HepG2 (cell line): ENCODE results near the gene RBM8A. TPM values are rescaled to one million over a fixed set of nuclear protein-coding genes. Genes with fewer than 3 reads are reported as not detected.
A peak's percentile ranks its signal among the peaks of the same experiment; 100 is the strongest.

ENCODE experiments used
- BRD4 ChIP-seq: sonication (generic); formaldehyde crosslinking; IDR thresholded peaks from 2 replicates; pipeline ENCODE4 v1.4.0; 2020; ENCODE audit warnings: missing genetic modification reagents
- CREB1 ChIP-seq, 2 experiments: fragments of 450-650 bp in 1 of 2; IDR thresholded peaks; 2 replicates each; pipeline ENCODE4 v1.6.1; 2016 to 2017; ENCODE audit warnings: control low read depth in 1 of 2, mild to moderate bottlenecking in 1 of 2, missing compliant biosample characterization in 1 of 2, missing genetic modification characterization in 1 of 2
- FOXO1 ChIP-seq: sonication (generic); formaldehyde crosslinking; IDR thresholded peaks from 2 replicates; pipeline ENCODE4 v1.4.0; 2020; ENCODE audit warnings: missing genetic modification reagents
- GABPA ChIP-seq, 2 experiments: IDR thresholded peaks; 2 replicates each; pipeline ENCODE4 v1.6.1; 2011 to 2016; ENCODE audit warnings: low read depth in 2 of 2, low read length in 1 of 2, missing biosample characterization in 1 of 2, missing genetic modification characterization in 1 of 2
- HIVEP1 ChIP-seq: sonication (generic); formaldehyde crosslinking; IDR thresholded peaks from 2 replicates; pipeline ENCODE4 v1.4.0; 2020; ENCODE audit warnings: mild to moderate bottlenecking, missing genetic modification reagents
- HMGXB4 ChIP-seq, 2 experiments: sonication (generic) in 1 of 2; formaldehyde crosslinking in 1 of 2; IDR thresholded peaks; 2 replicates each; pipeline versions ENCODE4 v1.4.0 to v1.6.1; 2018 to 2020; ENCODE audit warnings: missing genetic modification reagents in 2 of 2, borderline replicate concordance in 1 of 2, low read depth in 1 of 2, mild to moderate bottlenecking in 1 of 2, missing biosample characterization in 1 of 2
- REST ChIP-seq, 2 experiments: IDR thresholded peaks; 2 replicates each; pipeline ENCODE4 v1.6.1; 2011 to 2012; ENCODE audit warnings: low read length in 2 of 2, borderline replicate concordance in 1 of 2, low read depth in 1 of 2, mild to moderate bottlenecking in 1 of 2, moderate library complexity in 1 of 2
- SNAPC2 ChIP-seq: sonication (generic); formaldehyde crosslinking; IDR thresholded peaks from 2 replicates; pipeline ENCODE4 v1.8.1; 2022; ENCODE audit warnings: mild to moderate bottlenecking, missing genetic modification reagents
- SOX5 ChIP-seq: IDR thresholded peaks from 2 replicates; pipeline ENCODE4 v1.6.1; 2016; ENCODE audit warnings: borderline replicate concordance
- SP1 ChIP-seq, 2 experiments: fragments of 450-650 bp in 1 of 2; sonication (generic) in 1 of 2; formaldehyde crosslinking in 1 of 2; IDR thresholded peaks; 2 replicates each; pipeline versions ENCODE4 v1.4.0 to v1.6.1; 2016 to 2020; ENCODE audit warnings: missing genetic modification reagents in 1 of 2
- TEF ChIP-seq: sonication (generic); formaldehyde crosslinking; IDR thresholded peaks from 2 replicates; pipeline ENCODE4 v1.5.0; 2020; ENCODE audit warnings: missing genetic modification reagents
- UBTF ChIP-seq: sonication (generic); formaldehyde crosslinking; IDR thresholded peaks from 2 replicates; pipeline ENCODE4 v1.4.0; 2020; ENCODE audit warnings: mild to moderate bottlenecking, missing genetic modification reagents
- ZNF329 ChIP-seq: sonication (generic); formaldehyde crosslinking; IDR thresholded peaks from 2 replicates; pipeline ENCODE4 v1.9.0; 2021; ENCODE audit warnings: low read depth, mild to moderate bottlenecking, missing genetic modification reagents
- ZNF570 ChIP-seq: sonication (generic); formaldehyde crosslinking; IDR thresholded peaks from 2 replicates; pipeline ENCODE4 v1.4.0; 2020; ENCODE audit warnings: mild to moderate bottlenecking, missing genetic modification reagents, borderline replicate concordance
- ZNF674 ChIP-seq: sonication (generic); formaldehyde crosslinking; IDR thresholded peaks from 2 replicates; pipeline ENCODE4 v1.5.0; 2020; ENCODE audit warnings: low read depth, mild to moderate bottlenecking, missing genetic modification reagents
- ZNF720 ChIP-seq: sonication (generic); formaldehyde crosslinking; IDR thresholded peaks from 2 replicates; pipeline ENCODE4 v1.4.0; 2020; ENCODE audit warnings: missing genetic modification reagents
- ZNF740 ChIP-seq: sonication (generic); formaldehyde crosslinking; IDR thresholded peaks from 2 replicates; pipeline ENCODE4 v1.4.0; 2020; ENCODE audit warnings: missing genetic modification reagents
- ZNF816 ChIP-seq: sonication (generic); formaldehyde crosslinking; IDR thresholded peaks from 2 replicates; pipeline ENCODE4 v1.8.0; 2022; ENCODE audit warnings: missing genetic modification reagents, mild to moderate bottlenecking, borderline replicate concordance
- polyA plus RNA-seq, 8 experiments: library from polyadenylated mRNA; depleted of rRNA in 3 of 8; stranded (reverse) in 7 of 8; unstranded in 1 of 8; fragments of >200 nt; fragmentation: Illumina TruSeq in 4 of 8; extraction: Trizol in 4 of 8; gene quantifications; 2 replicates each; pipeline versions ENCODE4 v1.2.1 to v1.2.3, GENCODE V29; 2011 to 2016; ENCODE audit warnings: low read depth in 4 of 8, missing spikeins in 1 of 8, mixed read lengths in 1 of 8; ENCODE audit not compliant: insufficient read depth in 1 of 8
- total RNA-seq, 5 experiments: library from RNA; depleted of rRNA; stranded (reverse); fragments of >200 nt; fragmentation: Illumina TruSeq; extraction: Trizol; gene quantifications; 2 replicates each; pipeline ENCODE4 v1.2.3, GENCODE V29; 2016; ENCODE audit warnings: low read depth in 1 of 5

Gene RBM8A
- total and polyA plus RNA-seq, 2 of the 13 experiments (the other 11 are each of a cell fraction or from before 2014, with no cell fraction given) = 106 to 162 TPM

- TF ChIP-seq HMGXB4 (CRISPR knock-in tag; IDR thresholded peaks at IDR 0.05; ENCODE audit: borderline replicate concordance in 1 of 2, low read depth in 1 of 2) = peak in 1 of 2 experiments; percentile 91; a peak in 3 of 4 replicates
- peak; percentile 31; the same call in 1 of the 2 replicates for TF ChIP-seq SOX5 (CRISPR knock-in tag)
- 0 out of 2 replicates have a peak, but pooled peaks have one; percentile 39 for TF ChIP-seq ZNF570 (CRISPR knock-in tag)
- no peak for TF ChIP-seq ZNF720 (CRISPR knock-in tag)
- 0 out of 2 replicates have a peak, but pooled peaks have one; percentile 11 for TF ChIP-seq ZNF816 (CRISPR knock-in tag)
- no peak for TF ChIP-seq SP1 (IDR thresholded peaks at IDR 0.05)
- TF ChIP-seq SP1 (CRISPR knock-in tag; IDR thresholded peaks at IDR 0.05) = peak; percentile 63; the same call in 1 of the 2 replicates
- no peak for TF ChIP-seq ZNF740 (CRISPR knock-in tag)
- TF ChIP-seq GABPA (IDR thresholded peaks at IDR 0.05; ENCODE audit: low read depth, low read length) = peak; percentile 58
- peak; percentile 93 for TF ChIP-seq GABPA (CRISPR knock-in tag; IDR thresholded peaks at IDR 0.05; ENCODE audit: low read depth)
- TF ChIP-seq REST (IDR thresholded peaks at IDR 0.05; ENCODE audit: borderline replicate concordance in 1 of 2, low read depth in 1 of 2, low read length in 2 of 2) = 0 out of 4 replicates have a peak, but pooled peaks of 1 of the 2 experiments have one; percentile 20
- no peak; the same call in 1 of the 2 replicates for TF ChIP-seq HIVEP1 (CRISPR knock-in tag)
- TF ChIP-seq ZNF674 (CRISPR knock-in tag) = no peak
- peak; percentile 24; the same call in 1 of the 2 replicates for TF ChIP-seq BRD4
- TF ChIP-seq SNAPC2 (CRISPR knock-in tag) = 0 out of 2 replicates have a peak, but pooled peaks have one; percentile 55
- TF ChIP-seq UBTF = peak; percentile 45
- TF ChIP-seq TEF (CRISPR knock-in tag) = no peak
- TF ChIP-seq CREB1 (IDR thresholded peaks at IDR 0.05) = peak; percentile 69
- TF ChIP-seq CREB1 (CRISPR knock-in tag; IDR thresholded peaks at IDR 0.05) = peak; percentile 96
- TF ChIP-seq FOXO1 (CRISPR knock-in tag) = peak; percentile 33; the same call in 1 of the 2 replicates
- TF ChIP-seq ZNF329 = no peak
These were observed at the start of gene RBM8A (continued) for GRCh38 chr1:145927063-145927886.
